ENCODE data around the gene LZTR1.

LZTR1 gene

DNA sequence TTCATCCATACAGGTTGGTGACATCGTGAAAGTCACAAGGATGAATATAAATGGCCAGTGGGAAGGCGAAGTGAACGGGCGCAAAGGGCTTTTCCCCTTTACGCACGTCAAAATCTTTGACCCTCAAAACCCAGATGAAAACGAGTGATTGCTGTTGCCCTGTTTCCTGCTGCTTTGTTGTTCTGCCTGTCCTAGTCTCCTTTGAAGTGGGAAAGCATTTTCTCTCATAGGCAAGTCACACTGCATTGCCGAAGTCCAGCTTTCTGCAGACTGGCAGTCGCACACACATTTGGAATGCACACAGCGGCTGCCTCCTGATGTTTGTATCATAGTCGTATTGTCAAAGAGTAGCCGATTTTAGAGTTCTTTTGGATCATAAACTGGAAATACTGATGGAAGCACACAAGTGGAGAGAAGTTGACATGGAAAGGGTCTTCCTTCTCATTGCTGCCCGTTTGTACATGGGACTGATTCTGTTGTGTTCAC lies 32.4 kb upstream of the LZTR1 start:
- DNase-seq (ENCODE audit: low read depth in 1 of 2, low spot score in 1 of 2), result no peak

DNA sequence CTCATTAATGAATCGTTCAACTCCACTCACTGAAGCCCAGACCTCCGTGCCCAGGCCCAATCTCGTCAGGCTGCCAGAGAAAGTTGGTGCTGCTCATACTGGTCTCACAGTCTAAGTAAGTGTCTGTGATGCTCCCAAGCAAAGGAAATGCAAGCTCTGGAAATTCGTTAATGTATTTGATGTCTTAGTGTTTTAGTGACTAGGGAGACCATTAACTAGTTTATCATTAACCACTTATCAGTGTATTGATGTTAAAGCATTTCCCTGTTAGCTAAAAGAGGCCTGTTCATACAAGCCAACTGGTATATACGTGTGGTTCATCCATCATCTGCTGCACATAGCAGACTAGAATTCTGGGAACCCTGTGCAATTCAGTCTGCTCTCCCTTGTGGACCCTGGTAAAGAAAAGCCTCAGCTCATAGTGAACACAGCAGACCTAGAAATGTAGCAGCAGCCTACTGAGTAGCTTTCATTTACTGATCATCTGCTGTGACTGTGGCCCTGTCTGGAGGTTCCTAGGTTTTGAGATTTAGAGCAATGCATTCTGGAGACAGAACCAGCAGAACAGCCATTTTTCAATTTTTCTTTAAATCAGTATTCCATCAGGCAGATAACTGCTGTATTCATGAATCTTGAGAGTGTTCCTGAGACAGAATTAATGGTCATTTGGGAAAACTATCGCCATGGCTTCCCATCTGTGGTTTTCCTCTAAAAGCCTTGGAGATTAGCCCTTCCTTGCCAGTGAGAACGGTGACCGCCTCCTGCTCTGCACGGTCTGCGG lies 30.8 kb upstream of the LZTR1 start:
- DNase-seq (ENCODE audit: low read depth in 1 of 2, low spot score in 1 of 2), result no peak

- DNase-seq (ENCODE audit: low read depth in 1 of 2, low spot score in 1 of 2), result no peak
These were observed 30.1 kb upstream of the LZTR1 start for GRCh38 chr22:20951932-20952380.

DNA sequence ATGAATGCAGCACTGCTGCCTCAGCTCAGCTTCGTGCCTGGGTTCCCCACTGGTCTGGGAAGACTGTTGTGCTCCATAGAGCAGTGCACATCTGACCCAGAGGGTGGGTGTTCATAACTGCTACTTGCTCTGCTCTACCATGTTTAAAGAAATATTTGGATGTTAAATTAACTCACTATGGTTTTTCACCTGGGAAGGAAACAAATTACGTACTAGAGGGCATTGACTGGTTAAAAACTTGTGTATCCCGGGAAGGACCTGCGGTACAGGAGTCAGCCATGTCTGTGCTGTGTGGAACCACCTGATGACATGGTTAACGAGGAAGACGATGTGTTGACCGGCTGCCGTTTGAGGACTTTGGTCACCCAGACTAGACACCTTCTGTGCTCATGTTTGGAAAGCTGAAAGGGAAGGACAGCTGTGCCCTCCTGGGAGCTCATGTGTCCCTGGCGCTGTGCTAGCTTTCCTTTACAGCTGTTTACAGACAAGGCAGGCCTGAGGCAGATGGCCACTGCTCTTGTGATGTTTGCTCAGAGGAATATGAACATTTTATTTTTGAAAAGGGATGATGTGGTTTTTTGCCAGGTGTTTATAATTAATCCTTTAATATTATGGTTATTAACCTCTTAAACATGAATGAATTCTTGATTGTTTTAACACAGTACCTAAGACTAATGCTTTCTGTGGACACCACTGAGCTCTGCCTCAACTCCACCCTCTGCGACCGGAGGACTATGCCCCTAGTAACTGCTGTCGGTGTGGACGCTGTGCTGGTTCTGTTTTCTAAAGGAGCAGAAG lies 29.4 kb upstream of the LZTR1 start:
- DNase-seq (ENCODE audit: low read depth in 1 of 2, low spot score in 1 of 2), result no peak

DNA sequence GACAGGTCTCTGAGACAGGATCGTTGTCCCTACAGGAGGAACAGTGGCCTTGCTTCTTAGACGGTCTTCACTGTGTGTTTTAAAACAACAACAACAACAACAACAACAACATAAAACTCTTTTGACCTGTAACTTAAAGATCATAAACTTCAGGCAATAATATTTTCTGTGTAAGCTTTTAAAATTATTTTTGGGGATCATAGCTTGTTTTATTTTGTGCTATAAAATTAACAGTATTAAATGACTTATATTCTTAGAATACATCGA lies 28.8 kb upstream of the LZTR1 start:
- no peak for DNase-seq (ENCODE audit: low read depth in 1 of 2, low spot score in 1 of 2)

GRCh38 chr22:20953668-20954500 lies 28.2 kb upstream of the LZTR1 start:
- DNase-seq (ENCODE audit: low read depth in 1 of 2, low spot score in 1 of 2), result no peak

GRCh38 chr22:20955548-20955947 lies 26.5 kb upstream of the LZTR1 start:
- no peak for DNase-seq (ENCODE audit: low read depth in 1 of 2, low spot score in 1 of 2)

GRCh38 chr22:20956258-20957101 lies 25.6 kb upstream of the LZTR1 start:
- DNase-seq (ENCODE audit: low read depth in 1 of 2, low spot score in 1 of 2), result no peak

GRCh38 chr22:20957102-20957682 lies 24.9 kb upstream of the LZTR1 start:
- DNase-seq (ENCODE audit: low read depth in 1 of 2, low spot score in 1 of 2), result no peak

- DNase-seq (ENCODE audit: low read depth in 1 of 2, low spot score in 1 of 2), result no peak
These were observed 24.2 kb upstream of the LZTR1 start for GRCh38 chr22:20957683-20958431.

- no peak for DNase-seq (ENCODE audit: low read depth in 1 of 2, low spot score in 1 of 2)
These were observed 22.3 kb upstream of the LZTR1 start for GRCh38 chr22:20959578-20960461.

DNA sequence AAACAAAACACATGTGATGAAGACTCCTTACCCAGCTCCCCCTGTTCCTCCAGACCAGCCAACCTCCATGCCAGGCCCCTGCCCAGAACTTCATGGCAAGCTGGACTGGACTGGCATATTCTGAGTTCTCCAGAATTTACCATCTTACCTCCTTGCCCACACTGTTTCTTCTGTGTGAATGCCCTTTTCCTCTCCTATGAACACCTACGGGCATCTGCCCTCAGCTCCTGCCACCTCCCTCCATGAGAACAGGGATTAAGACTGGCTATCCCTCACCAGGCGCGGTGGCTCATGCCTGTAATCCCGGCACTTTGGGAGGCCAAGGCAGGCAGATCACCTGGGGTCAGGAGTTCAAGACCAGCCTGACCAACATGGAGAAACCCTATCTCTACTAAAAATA lies 21.5 kb upstream of the LZTR1 start:
- DNase-seq (ENCODE audit: low read depth in 1 of 2, low spot score in 1 of 2), result no peak

- DNase-seq (ENCODE audit: low read depth in 1 of 2, low spot score in 1 of 2), result no peak
These were observed 19.6 kb upstream of the LZTR1 start for GRCh38 chr22:20962491-20962945.

DNA sequence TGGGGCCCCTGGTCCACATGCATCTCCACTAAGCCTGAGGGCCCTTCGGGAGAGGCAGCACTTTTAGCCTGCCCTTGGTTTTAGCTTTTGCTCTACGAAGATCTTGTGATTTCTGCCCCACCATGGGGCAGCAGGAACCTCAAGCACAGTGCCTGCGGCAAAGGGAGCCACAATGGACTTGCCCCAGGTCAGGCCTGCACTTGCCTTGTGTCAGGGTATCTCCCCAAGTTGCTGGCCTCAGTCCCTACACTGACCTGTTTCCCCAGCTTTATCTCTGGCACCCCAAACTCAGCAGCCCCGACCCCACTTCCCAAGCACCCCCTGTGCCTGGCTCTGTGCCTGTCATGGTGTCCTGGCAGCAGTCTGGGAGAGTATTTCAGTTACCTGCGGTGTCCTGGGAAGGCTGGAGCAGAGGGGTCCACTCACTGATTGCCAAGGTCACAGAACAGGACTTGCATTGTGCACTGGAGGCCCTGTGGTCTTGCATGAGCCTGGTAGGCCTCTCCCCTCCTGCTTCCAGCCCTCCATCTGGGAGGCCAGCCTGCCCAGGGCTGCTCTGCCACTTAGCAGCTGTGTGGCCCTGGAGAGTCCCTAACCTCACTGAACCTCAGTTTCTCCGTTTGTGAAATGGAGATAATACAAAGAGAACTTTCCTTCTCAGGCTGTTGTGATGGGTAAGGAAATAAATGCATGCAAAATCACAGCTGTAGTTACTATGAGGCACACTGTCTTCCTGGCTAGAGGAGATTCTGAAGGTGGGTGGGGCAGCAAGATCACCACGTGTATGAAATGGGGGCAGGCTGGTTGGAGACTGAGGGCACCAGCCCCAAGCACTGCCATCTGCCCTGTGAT lies 18.7 kb upstream of the LZTR1 start:
- DNase-seq (ENCODE audit: low read depth in 1 of 2, low spot score in 1 of 2), result no peak

DNA sequence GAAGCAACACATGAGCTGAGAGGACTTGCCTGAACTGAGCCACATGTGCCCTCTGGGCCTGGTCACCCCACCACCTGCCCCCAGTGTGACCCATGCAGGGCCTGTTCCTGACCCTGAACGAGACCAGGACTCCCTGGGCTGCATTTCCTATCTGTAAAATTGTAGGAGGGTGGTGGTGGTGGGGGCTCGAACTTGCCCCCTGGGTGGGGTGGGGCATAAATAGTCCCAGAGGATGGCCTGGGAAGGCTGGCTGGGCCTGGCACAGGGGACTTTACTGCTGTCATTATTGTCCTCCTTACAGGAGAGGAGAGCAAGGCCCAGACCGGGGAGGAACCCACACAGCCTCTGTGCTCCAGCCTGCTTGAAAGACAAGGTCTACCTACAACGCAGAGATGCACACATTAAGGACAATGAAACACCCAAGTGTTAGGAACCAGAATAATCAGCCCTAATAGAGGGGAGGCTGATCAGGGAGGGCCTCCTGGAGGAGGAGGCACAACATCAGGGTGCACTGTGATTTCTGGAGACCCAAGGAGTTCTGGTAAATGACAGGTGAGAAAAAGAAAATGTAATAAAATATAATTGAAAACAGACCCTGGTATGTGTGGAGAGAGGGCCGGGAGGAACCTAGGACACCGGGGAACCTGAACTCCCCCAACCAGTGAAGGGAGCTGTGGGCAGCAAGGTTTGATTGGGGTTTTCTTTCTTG lies 17.9 kb upstream of the LZTR1 start:
- DNase-seq (ENCODE audit: low read depth in 1 of 2, low spot score in 1 of 2), result no peak

DNA sequence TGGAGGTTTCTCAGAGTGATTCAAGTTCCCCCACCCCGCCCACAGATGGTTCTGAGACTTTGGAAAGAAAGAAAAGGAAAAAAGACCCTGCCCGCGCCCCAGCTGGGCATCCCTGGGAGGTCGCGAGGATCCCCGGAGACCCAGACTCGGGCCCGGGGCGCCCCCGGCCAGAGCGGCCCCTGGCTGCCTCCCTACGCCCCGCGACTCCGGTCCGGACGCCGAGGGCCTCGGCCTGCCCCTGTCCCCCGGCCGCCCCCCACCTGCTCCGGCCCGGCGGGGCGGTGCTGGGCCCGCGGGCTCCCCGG lies 17.3 kb upstream of the LZTR1 start:
- no peak for DNase-seq (ENCODE audit: low read depth in 1 of 2, low spot score in 1 of 2)

Data from stimulated activated CD4-positive, alpha-beta T cell treated with anti-CD3 and anti-CD28 coated beads, Interleukin-15, amount 100 ng/mL, for 1 hour (primary cell).